Activated T-cell treated with anti-CD3 and anti-CD28 coated beads, Interleukin-2, amount 50 U/mL, for 1 hour (primary cell): ENCODE results near the gene SLC15A2.
"Not testable (repeated sequence)": the region's sequence is repeated elsewhere in the genome, so short reads cannot be mapped to it uniquely, and the experiment has no call there.

Experiments
- DNase-seq: peaks from one replicate; pipeline ENCODE4 v3.0.0-alpha.2; 2020

SLC15A2 gene

GRCh38 chr3:121924734-121925133 lies 30.5 kb downstream of the SLC15A2 start:
- DNase-seq = no peak

GRCh38 chr3:121926380-121926779 lies 32.2 kb downstream of the SLC15A2 start:
- DNase-seq = no peak

DNA sequence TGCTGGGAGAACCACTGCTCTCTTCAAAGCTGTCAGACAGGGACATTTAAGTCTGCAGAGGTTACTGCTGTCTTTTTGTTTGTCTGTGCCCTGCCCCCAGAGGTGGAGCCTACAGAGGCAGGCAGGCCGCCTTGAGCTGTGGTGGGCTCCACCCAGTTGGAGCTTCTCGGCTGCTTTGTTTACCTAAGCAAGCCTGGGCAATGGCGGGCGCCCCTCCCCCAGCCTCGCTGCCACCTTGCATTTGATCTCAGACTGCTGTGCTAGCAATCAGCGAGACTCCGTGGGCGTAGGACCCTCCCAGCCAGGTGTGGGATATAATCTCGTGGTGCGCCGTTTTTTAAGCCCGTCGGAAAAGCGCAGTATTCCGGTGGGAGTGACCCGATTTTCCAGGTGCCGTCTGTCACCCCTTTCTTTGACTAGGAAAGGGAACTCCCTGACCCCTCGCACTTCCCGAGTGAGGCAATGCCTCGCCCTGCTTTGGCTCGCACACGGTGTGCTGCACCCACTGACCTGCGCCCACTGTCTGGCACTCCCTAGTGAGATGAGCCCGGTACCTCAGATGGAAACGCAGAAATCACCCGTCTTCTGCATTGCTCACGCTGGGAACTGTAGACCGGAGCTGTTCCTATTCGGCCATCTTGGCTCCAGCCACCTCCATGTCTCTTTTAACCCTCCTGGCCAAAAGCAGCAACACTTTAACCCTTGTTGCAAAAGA lies 44.1 kb downstream of the SLC15A2 start:
- not testable (repeated sequence) for DNase-seq

DNA sequence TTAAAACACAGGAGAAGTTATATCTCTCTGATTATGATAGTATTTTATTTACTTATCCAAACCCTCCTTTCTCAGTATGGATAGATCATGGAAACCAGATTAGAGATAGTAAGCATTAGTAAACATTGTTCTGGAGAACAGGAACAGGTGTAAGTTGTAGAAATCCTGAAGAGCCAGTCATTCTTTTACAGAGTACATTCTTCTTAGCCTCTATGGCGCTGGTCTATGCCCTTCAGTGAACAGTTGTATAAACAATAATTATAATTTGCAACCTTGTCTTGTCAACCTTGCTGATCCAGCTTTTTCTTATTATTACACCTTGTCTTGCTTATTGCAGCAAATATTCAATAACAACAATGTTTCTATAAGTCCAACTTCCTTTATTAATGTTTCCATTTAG lies 47.4 kb downstream of the SLC15A2 start:
- DNase-seq = no peak

DNA sequence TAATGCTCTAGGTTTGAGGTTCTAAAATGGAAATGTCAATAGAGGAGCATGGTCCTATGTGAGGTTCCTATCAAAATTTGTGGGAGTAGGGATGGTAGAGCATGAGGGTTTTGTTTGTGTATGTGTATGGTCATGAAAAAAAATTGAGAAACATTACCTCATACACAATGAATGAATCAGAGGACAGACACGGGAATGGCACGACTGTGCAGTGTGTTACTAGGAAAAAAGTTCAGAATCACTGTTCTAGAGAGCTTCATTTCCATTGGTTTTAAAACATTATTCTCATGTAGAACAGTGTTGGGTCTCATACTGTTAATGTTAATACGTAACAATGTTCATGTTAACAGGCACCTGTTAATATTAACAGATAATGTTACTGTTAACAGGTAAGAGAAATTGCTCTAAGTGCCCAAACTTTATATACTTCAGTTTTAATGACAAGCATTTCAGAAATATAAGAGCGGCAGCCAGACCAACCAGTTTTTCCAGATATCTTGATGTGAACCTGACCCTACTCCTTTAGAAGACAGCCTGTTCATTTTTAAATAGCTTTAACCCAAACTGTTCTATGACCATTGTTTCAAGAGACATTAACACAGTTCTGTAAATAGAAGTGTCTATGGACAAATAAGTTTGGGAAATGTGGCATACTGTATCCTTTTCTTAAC lies 48.0 kb downstream of the SLC15A2 start:
- no peak for DNase-seq

DNA sequence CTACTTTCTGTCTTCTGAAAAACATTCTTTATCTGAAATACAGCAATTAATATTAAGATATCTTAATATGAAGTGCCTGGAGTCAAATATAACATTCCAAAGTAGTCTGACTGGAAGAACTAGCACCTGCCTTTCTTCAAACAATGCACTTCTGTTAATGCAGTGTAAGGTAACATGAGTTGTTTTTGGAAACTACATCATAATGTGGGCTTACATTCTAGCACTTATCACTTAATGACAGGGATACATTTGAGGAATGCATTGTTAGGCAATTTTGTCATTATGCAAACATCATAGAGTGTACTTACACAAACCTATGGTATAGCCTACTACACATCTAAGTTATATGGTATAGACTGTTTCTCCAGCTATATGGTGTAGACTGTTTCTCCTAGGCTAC lies 49.2 kb downstream of the SLC15A2 start:
- no peak for DNase-seq

DNA sequence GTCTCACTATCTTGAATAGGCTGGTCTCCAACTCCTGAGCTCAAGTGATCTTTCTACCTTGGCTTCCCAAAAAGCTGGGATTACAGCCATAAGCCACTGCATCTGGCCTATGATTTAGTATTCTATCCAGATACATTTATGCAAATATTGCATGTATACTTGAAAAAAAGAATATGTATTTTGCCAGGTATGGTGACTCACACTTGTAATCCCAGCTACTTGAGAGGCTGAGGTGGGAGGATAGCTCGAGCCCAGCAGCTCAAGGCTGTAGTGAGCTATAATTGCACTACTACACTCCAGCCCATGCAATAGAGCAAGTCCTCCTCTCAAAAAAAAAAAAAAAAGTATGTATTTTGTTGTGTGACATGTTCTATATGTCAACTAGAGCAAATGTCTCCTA lies 54.4 kb downstream of the SLC15A2 start:
- no peak for DNase-seq

DNA sequence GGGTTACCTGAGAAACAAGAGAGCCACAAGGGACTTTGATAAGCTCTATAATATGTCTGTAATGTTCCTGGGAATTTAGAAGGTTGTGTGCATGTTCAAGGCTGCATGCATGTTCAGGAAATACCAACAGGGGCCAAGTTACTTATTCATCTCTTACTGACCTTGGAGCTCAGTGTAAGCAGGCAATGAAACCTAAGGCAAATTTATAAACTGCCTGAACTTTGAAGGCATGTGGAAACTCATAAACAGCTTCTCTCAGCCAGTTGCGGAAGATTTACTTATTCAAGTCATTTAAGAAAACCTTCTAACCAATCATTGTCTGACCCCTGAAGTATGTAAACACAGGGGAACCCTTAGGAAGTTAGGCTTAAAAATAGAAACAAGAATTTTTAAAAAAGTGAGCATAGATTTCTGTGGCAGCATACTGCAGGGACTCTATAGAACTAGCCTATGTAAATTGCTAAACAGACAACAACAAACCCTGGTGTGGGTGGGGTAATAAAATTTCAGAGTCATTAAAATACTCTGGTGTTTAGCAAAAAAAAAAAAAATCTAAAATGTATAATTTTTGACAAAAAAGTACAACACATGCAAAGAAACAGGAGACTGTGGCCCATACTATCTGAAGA lies 57.2 kb downstream of the SLC15A2 start:
- DNase-seq = no peak

DNA sequence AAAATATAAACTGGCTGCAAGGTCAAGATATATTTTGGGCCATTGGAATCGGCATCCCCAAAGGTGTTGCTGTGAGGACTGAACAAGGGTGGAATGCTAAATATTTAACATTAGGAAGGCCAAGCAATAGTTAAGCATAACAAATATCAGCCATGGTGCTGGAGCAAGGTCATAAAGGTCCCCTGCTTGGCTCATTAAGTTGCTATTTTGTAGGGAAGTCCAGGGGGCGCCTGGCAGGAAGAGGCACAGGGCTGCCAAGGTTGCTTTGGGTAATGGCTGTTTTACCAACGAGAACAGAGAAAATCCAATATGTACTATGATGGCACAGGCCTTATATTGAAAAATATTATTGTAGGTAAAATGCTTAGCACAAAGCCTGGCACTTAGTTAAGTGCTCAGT lies 62.2 kb downstream of the SLC15A2 start:
- DNase-seq = no peak

DNA sequence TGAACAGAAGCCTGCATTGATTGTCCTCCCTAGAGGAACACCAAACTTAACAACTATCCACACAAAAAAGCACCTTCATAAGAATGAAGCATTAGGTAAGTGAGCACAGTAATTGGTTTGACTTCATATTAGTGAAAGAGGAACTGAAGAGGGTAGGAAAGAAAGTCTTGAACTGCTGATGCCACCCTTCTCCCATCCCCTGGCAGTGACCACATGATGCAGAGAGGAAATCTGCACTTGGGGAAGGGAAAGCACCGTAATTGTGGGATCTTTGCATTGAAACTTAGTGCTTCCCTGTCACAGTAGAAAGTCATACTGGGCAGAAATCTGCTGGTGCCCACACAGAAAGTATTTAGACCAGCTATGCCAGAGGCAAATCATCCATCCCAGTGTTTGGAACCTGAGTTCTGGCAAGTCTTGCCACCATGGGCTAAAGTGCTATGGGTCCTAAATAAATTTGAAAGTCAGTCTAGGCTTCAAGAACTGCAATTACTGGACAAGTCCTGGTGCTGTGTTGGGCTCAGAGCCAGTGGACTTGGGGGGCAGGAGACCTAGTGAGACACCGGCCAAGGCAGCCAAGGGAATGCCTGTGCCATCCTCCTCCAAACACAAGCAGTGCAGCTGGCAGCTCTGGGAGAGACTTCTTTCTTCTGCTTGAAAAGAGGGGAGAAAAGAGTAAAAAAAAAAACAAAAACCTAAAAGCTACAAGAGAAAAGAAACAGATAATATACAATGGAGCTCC lies 63.6 kb downstream of the SLC15A2 start:
- DNase-seq = no peak

GRCh38 chr3:121958801-121959200 lies 64.6 kb downstream of the SLC15A2 start:
- DNase-seq = no peak

DNA sequence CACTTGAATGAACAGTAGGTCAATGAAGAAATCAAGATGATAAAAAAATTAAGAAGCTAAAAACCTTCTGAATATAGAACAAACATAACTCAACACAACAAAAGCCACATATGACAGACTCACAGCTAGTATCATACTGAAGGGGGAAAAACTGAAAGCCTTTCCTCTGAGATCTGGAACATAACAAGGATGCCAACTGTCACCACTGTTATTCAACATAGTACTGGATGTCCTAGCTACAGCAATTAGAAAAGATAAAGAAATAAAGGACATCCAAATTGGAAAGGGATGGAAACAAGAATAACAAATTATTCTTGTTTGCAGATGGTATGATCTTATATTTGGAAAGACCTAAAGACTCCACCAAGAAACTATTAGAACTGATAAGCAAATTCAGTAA lies 67.1 kb downstream of the SLC15A2 start:
- no peak for DNase-seq

GRCh38 chr3:121962443-121962842 lies 68.2 kb downstream of the SLC15A2 start:
- DNase-seq = no peak

DNA sequence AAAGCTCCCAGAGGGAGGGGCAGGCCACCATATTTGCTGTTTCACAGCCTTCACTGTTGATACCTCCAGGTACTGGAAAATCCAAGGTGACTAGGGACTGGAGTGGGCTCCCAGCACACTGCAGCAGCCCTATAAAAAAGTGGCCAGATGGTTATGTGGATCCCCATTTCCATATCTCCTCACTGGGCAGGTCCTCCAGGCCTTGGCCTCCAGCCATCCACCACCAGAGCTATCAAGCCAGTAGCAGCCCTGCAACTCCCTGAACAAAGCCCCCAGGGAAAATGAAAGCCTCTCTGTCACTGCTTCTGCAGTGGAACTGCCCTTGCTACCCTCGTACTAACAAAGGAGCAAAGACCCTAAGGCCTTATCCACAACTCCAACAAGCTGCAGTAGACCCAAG lies 69.4 kb downstream of the SLC15A2 start:
- DNase-seq = no peak

DNA sequence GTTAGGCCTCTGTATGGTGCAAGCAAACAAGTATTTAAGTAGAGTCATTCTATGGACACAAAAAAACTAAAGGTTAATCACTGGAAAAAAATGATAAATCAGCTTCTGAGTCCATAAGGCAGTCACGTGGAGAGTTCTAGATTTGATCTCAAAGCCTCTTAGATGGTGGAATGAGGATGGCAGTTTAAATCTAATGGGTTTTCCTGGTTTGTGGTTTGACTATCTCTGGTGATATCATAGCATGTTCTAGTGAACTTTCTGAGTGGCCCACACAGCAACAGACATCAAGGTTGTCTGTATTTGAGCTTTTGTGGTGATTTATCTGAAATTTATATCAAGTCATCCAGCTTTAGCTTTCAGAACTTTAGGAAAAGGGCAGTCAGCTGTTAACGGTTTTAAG lies 75.4 kb downstream of the SLC15A2 start:
- no peak for DNase-seq

DNA sequence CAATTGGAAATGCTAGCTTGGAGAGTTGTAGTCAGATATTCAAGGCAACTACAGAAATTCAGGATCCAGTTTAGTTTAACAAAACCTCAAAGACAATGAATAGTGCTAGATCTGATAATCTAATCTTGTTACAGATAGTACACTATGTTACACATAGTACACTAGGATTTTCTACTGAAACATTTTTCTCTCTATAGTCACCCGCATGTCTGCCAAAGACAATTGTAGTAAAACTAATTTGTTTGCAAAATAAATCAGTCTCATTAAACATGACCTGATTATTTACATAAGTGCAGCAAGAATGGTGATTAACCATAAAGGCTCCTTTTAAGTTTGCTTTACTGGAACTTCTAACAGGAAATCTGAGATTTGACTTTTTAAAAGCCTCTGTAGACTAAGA lies 75.8 kb downstream of the SLC15A2 start:
- DNase-seq = no peak

DNA sequence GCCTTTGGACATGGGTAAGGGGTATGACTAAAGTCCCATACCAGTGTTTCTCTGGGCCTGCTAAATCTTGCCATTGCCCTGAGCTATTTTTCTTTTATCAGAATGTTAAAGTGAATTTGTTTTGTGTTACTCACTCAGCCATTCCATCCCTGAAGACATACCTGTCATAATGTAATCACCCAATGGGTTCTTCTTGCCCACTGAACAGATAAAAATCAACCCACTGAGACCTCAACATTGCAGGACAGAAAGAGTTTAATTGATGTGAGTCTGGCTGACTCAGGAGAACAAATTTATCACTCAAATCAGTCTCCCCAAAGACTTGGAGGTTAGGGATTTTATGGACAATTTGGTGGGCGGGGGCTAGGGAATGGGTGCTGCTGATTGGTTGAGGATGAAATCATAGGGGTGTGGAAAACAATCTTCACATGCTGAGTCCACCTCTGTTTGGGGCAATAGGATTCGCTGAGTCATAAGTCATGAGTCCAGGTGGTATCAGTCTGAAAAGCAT lies 80.5 kb downstream of the SLC15A2 start:
- no peak for DNase-seq

DNA sequence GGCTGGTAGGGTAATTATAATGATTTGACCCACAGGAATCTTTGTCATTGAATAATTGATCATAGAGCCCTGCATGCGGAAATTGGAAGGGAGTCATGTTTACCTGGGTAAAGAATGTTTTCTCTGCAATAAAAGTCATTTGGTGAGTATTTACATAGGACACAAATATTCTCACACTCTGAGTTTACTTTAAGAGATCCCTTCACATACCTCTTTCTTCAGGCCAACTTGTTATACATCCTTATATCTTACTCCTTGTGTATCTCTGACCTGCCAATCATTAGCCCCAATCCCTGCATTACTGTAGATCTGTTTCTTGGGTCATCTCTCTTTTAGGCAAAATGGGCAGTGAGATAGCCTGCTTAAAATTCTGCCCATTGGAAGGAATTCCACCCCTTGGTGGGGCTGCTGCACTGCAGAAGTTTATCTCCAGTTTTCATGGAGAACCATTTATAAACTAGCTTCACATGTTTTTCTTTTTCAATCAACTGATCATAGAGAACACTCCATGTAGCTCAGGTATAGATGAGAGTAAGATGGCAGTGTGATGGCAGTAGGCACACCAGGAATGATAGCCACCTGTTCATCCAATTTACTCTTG lies 81.6 kb downstream of the SLC15A2 start:
- no peak for DNase-seq

DNA sequence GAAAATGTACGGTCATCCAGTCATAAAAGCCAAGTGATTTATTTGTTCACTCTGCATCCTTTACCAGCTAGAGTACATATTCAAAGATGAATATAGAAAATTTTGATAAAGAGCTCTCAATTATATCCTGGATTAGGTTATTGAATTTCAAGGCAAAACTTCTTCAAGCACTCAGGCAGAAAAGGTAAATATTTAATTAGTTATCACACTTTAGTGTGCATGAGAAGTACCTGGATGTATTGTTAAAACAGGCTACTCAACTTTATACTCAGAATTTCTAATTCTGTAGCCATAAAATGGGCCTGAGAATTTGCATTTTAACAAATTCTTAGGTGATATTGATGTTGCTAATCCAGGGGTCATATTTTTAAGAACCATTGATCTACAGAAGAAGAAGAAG lies 82.5 kb downstream of the SLC15A2 start:
- no peak for DNase-seq

- no peak for DNase-seq
Observed at GRCh38 chr3:121979246-121979645, 85.0 kb downstream of the SLC15A2 start.

DNA sequence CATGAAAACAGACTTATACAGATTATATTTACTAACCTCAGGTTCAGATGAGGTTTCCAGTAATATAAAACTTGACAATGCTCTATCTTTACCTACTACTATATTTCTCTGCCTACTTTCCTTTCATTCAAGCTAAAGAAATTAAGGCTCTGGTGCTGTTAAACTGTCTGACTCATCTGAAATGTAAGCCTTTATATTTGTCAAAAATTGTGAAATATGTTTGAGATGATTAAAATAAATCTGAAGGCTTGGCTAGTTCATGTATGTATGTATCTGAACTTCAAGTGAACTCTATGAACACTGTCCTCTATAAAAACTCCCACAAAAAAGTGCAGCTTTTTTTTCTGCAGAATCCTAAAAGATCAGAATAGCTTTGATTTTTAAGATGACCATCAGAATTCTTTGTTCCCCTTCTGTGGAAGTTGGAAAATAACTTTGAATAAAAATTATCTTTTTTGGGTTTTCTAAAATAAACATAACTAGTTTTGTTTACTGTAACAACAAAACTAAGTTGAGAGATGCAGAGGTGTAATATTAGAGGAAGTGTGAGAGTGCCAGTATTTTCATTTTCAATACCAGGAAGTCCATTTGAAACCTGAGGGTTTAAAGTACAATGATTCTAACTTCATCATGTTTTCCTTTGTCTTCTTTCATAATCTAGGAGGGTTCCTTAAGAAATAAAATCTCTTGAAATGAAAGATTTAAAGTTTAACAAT lies 85.7 kb downstream of the SLC15A2 start:
- no peak for DNase-seq

DNA sequence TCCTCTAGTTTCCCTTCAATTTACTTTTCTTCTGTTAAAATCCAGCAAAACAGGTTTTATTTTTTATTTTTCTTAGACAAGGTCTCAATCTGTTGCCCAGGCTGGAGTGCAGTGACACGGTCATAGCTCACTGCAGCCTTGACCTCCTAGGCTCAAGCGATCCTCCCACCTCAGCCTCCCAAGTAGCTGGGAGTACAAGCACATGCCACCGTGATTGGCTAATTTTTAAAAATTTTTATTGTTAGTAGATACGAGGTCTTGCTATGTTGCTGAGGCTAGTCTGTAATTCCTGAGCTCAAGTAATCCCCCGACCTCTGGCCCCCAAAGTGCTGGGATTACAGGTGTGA lies 86.2 kb downstream of the SLC15A2 start:
- no peak for DNase-seq
